ENCODE results near the gene DNAAF5.

DNAAF5 gene

DNA sequence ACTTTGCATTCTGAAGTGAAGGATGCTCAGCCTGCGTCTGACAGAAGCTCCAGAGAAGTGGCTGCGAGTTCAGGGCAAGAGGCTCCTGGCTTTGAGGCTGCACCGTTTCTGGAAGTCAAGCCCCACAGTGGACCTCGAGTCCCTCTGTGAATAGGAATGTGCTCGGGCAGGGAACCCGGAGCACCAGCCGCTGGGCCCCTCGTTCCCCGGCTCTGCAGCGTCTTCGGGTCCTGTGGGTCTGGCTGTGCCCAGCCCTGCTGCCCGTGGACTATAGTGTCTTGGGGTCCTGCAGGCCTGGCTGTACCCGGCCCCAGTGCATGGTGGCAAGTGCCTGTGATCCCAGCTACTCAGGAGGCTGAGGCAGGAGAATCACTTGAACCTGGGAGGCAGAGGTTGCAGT, 45.9 kb downstream of the DNAAF5 start:
- ATAC-seq (ENCODE audit: low read depth) (no peak), DNase-seq (ENCODE audit: low spot score) (peak; percentile 54)
- no peak for TF ChIP-seq CTCF (IDR thresholded peaks at IDR 0.05; ENCODE audit: poor library complexity, severe bottlenecking)
- Histone ChIP-seq H3K36me3 (ENCODE audit: low read depth) (peaks cover 27% of the 10 kb centered on the region), H3K4me1 (ENCODE audit: insufficient read depth, poor library complexity, severe bottlenecking) (no peaks in the 10 kb centered on the region), H3K27me3 (ENCODE audit: insufficient read depth, poor library complexity, severe bottlenecking) (no peaks in the 10 kb centered on the region), H3K9me3 (ENCODE audit: severe bottlenecking) (no peaks in the 10 kb centered on the region), H3K4me3 (ENCODE audit: severe bottlenecking) (no peak overlapping the region), H3K27ac (ENCODE audit: poor library complexity, severe bottlenecking) (no peak overlapping the region)

DNA sequence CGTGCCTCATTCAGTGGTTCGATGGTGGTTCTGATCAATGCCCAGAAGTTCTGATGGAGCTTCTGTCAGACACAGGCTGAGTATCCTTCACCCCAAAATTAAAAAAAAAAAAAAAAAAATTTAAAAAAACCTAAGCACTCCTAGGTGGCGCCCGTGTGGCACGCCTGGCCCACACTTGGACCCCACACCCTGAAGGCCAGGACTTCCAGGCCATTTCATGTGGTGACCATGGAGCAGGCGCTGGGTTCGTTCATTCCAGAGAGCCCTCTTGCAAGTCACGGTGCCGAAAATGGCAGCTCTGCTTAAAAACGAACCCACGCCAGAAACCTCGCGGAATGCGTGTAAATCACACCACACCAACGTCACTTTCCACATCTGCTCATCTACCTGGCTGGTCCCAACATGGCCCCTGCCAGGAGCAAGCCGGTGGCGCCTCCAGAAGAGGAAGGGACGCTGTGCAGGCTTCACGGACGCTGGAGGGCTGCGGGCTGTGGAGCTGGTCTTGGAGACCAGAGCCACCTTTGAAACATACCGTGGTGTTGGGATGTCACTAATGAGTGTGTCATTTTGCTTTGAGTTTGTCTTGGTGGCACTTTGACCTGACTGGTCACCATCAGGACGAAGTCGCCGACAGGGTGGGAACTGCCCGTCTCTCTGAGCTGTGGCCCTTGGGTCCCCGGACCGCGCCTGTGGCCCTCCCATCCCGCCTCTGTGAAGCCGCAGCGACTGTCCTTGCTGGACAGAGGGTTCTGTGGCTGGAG, 46.5 kb downstream of the DNAAF5 start:
- no peaks in the 10 kb centered on the region for H3K9me3 ChIP-seq (ENCODE audit: severe bottlenecking)
- no peak overlapping the region for H3K4me3 ChIP-seq (ENCODE audit: severe bottlenecking)
- no peak for ATAC-seq (ENCODE audit: low read depth)
- no peak for TF ChIP-seq CTCF (IDR thresholded peaks at IDR 0.05; ENCODE audit: poor library complexity, severe bottlenecking)
- DNase-seq (ENCODE audit: low spot score) = peak; percentile 42
- no peak overlapping the region for H3K27ac ChIP-seq (ENCODE audit: poor library complexity, severe bottlenecking)
- H3K4me1 ChIP-seq (ENCODE audit: insufficient read depth, poor library complexity, severe bottlenecking) = no peaks in the 10 kb centered on the region
- no peaks in the 10 kb centered on the region for H3K27me3 ChIP-seq (ENCODE audit: insufficient read depth, poor library complexity, severe bottlenecking)
- H3K36me3 ChIP-seq (ENCODE audit: low read depth) = peaks cover 30% of the 10 kb centered on the region

DNA sequence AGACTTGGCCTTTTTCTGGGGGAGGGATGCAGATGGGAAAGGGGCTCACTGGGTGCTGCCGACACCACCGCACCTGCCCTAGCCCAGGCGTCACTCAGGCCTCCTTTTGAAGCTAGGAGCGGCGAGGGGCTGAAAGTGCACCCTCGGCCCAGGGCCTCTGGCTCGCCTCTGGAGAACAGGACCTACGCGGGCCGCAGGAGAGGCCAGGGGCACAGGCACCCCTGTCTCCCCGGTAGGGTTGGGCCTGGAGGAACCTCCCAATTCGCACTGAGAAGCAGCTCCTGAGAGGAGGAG, 47.1 kb downstream of the DNAAF5 start:
- H3K9me3 ChIP-seq (ENCODE audit: severe bottlenecking) = no peaks in the 10 kb centered on the region
- no peak for TF ChIP-seq CTCF (IDR thresholded peaks at IDR 0.05; ENCODE audit: poor library complexity, severe bottlenecking)
- no peak overlapping the region for H3K27ac ChIP-seq (ENCODE audit: poor library complexity, severe bottlenecking)
- H3K27me3 ChIP-seq (ENCODE audit: insufficient read depth, poor library complexity, severe bottlenecking) = no peaks in the 10 kb centered on the region
- peaks cover 30% of the 10 kb centered on the region for H3K36me3 ChIP-seq (ENCODE audit: low read depth)
- peak; percentile 41 for DNase-seq (ENCODE audit: low spot score)
- ATAC-seq (ENCODE audit: low read depth) = no peak
- H3K4me3 ChIP-seq (ENCODE audit: severe bottlenecking) = no peak overlapping the region
- H3K4me1 ChIP-seq (ENCODE audit: insufficient read depth, poor library complexity, severe bottlenecking) = no peaks in the 10 kb centered on the region

DNA sequence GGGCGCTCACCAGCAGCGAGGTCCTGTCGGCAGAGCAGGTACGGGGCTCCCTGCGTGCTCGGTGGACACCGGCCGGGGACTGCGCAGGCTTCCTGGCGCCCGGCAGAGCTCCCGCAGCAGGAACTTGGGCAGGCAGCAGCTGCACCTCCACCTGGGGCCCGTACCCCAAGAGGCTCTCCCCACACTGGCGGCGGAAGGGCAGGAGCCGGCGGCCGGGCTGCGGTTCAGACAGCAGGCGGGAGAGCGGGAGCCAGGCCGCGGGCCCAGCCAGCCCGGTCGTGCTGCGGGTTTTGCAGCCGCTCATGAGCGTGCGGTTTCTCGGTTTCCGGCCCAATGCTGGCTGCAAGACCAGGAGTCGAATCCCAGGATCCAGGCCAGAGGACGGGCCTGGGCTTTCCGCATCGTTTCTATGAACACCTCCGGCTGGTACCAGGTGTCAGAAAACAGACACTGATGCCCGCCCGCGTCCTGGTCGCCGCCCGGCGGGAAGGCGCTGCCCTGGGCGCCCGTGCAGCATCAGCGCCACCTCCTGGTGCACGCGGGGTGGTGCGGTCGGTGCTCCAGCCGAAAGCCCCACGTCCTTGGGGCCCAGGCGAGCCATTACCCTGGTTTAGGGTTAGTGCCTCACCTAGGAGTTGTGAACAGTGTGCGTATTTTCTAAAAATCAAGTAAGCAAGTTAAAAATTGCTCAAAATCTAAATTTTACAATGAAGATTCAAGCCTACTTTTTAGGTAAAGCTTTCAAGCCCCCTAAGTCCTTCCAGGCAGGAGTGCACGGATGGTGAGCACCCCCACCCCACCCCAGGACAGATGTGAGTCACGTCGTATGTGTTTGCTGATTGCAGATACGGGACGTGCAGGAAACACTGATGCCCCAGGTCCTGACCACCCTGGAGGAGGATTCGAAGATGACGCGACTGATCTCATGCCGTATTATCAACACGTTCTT, 47.9 kb downstream of the DNAAF5 start:
- Histone ChIP-seq H3K27me3 (ENCODE audit: insufficient read depth, poor library complexity, severe bottlenecking) (no peaks in the 10 kb centered on the region), H3K9me3 (ENCODE audit: severe bottlenecking) (no peaks in the 10 kb centered on the region), H3K36me3 (ENCODE audit: low read depth) (peaks cover 30% of the 10 kb centered on the region), H3K4me3 (ENCODE audit: severe bottlenecking) (no peak overlapping the region), H3K4me1 (ENCODE audit: insufficient read depth, poor library complexity, severe bottlenecking) (no peaks in the 10 kb centered on the region), H3K27ac (ENCODE audit: poor library complexity, severe bottlenecking) (no peak overlapping the region)
- ATAC-seq (ENCODE audit: low read depth) (peak; percentile 41), DNase-seq (ENCODE audit: low spot score) (peak; percentile 52)
- peak; percentile 88 for TF ChIP-seq CTCF (IDR thresholded peaks at IDR 0.05; ENCODE audit: poor library complexity, severe bottlenecking)

All from RWPE2 (cell line).